ENCODE results near the gene ZSCAN18.

- no peak for TF ChIP-seq POLR2AphosphoS5 (IDR thresholded peaks at IDR 0.05)
- no peak for TF ChIP-seq POLR2A (IDR thresholded peaks at IDR 0.05)
- TF ChIP-seq, protein P1, sequence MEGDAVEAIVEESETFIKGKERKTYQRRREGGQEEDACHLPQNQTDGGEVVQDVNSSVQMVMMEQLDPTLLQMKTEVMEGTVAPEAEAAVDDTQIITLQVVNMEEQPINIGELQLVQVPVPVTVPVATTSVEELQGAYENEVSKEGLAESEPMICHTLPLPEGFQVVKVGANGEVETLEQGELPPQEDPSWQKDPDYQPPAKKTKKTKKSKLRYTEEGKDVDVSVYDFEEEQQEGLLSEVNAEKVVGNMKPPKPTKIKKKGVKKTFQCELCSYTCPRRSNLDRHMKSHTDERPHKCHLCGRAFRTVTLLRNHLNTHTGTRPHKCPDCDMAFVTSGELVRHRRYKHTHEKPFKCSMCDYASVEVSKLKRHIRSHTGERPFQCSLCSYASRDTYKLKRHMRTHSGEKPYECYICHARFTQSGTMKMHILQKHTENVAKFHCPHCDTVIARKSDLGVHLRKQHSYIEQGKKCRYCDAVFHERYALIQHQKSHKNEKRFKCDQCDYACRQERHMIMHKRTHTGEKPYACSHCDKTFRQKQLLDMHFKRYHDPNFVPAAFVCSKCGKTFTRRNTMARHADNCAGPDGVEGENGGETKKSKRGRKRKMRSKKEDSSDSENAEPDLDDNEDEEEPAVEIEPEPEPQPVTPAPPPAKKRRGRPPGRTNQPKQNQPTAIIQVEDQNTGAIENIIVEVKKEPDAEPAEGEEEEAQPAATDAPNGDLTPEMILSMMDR (IDR thresholded peaks at IDR 0.05): no peak
Observed at GRCh38 chr19:58097349-58097748, 682 bp downstream of the ZSCAN18 start.
